Activated T-cell treated with anti-CD3 and anti-CD28 coated beads, Interleukin-2, amount 50 U/mL, for 24 hours (primary cell): ENCODE measurements around the gene ENG.

Experiments used
- DNase-seq: peaks from one replicate; pipeline ENCODE4 v3.0.0-alpha.2; 2020
- H3K27ac Mint-ChIP-seq: 2 replicates; pipeline ENCODE4 v1.8.0; 2020; ENCODE audit warnings: mild to moderate bottlenecking, mixed read lengths
- H3K27me3 Mint-ChIP-seq: 2 replicates; pipeline ENCODE4 v1.8.0; 2020; ENCODE audit warnings: mixed read lengths
- H3K36me3 Mint-ChIP-seq: 2 replicates; pipeline ENCODE4 v1.8.0; 2020; ENCODE audit warnings: low read depth, mixed read lengths
- H3K4me1 Mint-ChIP-seq: 2 replicates; pipeline ENCODE4 v1.8.0; 2020; ENCODE audit warnings: low read depth, mixed read lengths
- H3K4me3 Mint-ChIP-seq: 2 replicates; pipeline ENCODE4 v1.8.0; 2020; ENCODE audit warnings: mild to moderate bottlenecking, moderate library complexity, mixed read lengths
- H3K9me3 Mint-ChIP-seq: 2 replicates; pipeline ENCODE4 v1.8.0; 2020; ENCODE audit warnings: mixed read lengths

The ENG gene

GRCh38 chr9:127771570-127772189 is 82.8 kb downstream of the ENG start:
- Mint-ChIP-seq H3K27me3 (no peaks in the 10 kb centered on the region), H3K36me3 (peaks cover 48% of the 10 kb centered on the region), H3K9me3 (no peaks in the 10 kb centered on the region), H3K4me1 (peaks cover 72% of the 10 kb centered on the region), H3K27ac (peak overlapping the region; percentile 93), H3K4me3 (peak overlapping the region; percentile 89)
- DNase-seq, result no peak

GRCh38 chr9:127770905-127771569 is 83.4 kb downstream of the ENG start:
- H3K27me3 Mint-ChIP-seq, result no peaks in the 10 kb centered on the region
- H3K9me3 Mint-ChIP-seq, result no peaks in the 10 kb centered on the region
- H3K4me3 Mint-ChIP-seq, result peak overlapping the region; percentile 89
- DNase-seq, result peak; percentile 98
- peaks cover 48% of the 10 kb centered on the region for H3K36me3 Mint-ChIP-seq
- peak overlapping the region; percentile 93 for H3K27ac Mint-ChIP-seq
- H3K4me1 Mint-ChIP-seq, result peaks cover 70% of the 10 kb centered on the region

- Mint-ChIP-seq H3K9me3 (no peaks in the 10 kb centered on the region), H3K36me3 (peaks cover 48% of the 10 kb centered on the region), H3K4me1 (peaks cover 73% of the 10 kb centered on the region), H3K4me3 (peak overlapping the region; percentile 89), H3K27me3 (no peaks in the 10 kb centered on the region), H3K27ac (peak overlapping the region; percentile 93)
- no peak for DNase-seq
These were observed 83.9 kb downstream of the ENG start for GRCh38 chr9:127770583-127770904.

DNA sequence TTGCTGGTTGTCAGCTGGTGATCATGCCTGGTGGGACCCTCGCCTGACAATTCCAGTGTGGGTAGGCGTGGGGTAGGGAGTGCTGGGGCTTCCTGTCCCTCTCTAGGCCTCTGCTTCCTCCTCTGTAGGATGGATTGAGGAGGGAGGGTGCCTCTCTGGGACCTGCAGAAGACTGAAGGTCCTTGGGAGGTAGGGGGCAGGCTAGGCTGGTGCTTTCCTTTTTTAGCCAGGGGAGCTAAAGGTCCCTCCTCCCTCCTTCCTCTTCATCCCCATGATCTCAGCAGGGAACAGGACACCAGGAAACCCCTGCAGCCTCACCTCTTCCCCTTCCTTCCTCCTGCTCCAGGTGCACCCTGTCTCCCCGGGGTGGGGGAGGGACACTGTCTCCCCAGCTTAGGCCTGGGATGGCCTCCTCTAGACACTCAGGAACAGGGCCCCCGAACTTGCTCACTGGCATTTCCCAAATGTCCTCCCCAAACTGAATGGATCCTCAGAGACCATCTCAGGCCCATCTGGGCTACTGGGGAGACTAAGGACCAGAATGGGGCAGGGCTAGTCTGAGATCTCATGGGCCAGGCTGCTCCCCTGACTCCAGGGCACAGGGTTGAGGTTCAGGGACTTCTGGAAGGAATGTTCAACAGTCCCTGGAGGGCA is 84.4 kb downstream of the ENG start:
- Mint-ChIP-seq H3K4me3 (peak overlapping the region; percentile 89), H3K36me3 (peaks cover 53% of the 10 kb centered on the region), H3K27me3 (no peaks in the 10 kb centered on the region), H3K27ac (peak overlapping the region; percentile 93), H3K9me3 (no peaks in the 10 kb centered on the region), H3K4me1 (peaks cover 76% of the 10 kb centered on the region)
- no peak for DNase-seq

- Mint-ChIP-seq H3K4me3 (no peak overlapping the region), H3K27ac (peak overlapping the region; percentile 92), H3K4me1 (peaks cover 79% of the 10 kb centered on the region), H3K27me3 (no peaks in the 10 kb centered on the region), H3K36me3 (peaks cover 51% of the 10 kb centered on the region), H3K9me3 (no peaks in the 10 kb centered on the region)
- DNase-seq, result no peak
These were observed 85.4 kb downstream of the ENG start for GRCh38 chr9:127769101-127769500.

DNA sequence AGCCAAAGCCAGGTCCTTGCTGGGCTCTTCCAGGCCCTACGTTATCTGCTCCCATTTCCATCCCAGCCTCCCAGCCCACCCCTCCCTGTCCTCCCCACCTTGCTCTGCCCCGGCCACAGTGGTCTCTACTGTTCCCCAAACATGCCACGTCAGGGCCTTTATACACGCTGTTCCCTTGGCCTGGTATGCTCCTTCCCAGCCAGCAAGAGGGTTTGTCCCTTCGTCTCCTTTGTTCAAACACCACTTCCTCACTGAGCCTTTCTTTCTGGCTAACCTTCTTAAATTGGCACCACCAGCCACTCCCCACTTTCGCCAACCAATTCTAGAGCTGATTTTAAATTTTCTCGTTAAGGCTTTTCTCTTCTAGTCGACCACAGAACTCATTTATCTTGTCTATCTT is 85.8 kb downstream of the ENG start:
- Mint-ChIP-seq H3K27me3 (no peaks in the 10 kb centered on the region), H3K4me3 (peak overlapping the region; percentile 10), H3K27ac (peak overlapping the region; percentile 92), H3K36me3 (peaks cover 48% of the 10 kb centered on the region), H3K4me1 (peaks cover 80% of the 10 kb centered on the region), H3K9me3 (no peaks in the 10 kb centered on the region)
- no peak for DNase-seq

DNA sequence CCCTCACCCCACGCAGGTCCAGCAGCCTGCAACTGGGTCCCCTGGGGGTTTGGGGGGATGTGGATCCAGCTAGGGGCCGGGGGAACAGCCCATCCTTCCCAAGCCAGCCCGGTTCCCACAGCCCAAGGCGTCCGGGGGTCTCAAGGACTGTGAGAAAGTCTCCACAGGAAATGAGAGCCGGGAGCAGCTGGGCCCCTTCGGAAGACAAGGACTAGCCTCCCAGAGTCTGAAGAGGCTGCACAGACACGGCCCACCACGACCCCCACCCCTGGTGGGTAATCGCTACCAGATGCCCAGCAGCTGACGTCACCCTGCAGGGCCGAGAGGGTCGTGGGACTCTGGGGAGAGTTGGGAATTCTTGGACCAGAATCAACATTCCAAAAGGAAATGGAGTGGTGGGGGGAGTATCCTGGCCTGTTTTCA is 86.5 kb downstream of the ENG start:
- Mint-ChIP-seq H3K4me3 (no peak overlapping the region), H3K9me3 (no peaks in the 10 kb centered on the region), H3K4me1 (peaks cover 82% of the 10 kb centered on the region), H3K27me3 (no peaks in the 10 kb centered on the region), H3K36me3 (peaks cover 47% of the 10 kb centered on the region), H3K27ac (peak overlapping the region; percentile 92)
- no peak for DNase-seq

- Mint-ChIP-seq H3K27ac (peak overlapping the region; percentile 92), H3K4me1 (peaks cover 85% of the 10 kb centered on the region), H3K36me3 (peaks cover 46% of the 10 kb centered on the region), H3K27me3 (no peaks in the 10 kb centered on the region), H3K4me3 (no peak overlapping the region), H3K9me3 (no peaks in the 10 kb centered on the region)
- no peak for DNase-seq
These were observed 87.0 kb downstream of the ENG start for GRCh38 chr9:127767410-127767809.

DNA sequence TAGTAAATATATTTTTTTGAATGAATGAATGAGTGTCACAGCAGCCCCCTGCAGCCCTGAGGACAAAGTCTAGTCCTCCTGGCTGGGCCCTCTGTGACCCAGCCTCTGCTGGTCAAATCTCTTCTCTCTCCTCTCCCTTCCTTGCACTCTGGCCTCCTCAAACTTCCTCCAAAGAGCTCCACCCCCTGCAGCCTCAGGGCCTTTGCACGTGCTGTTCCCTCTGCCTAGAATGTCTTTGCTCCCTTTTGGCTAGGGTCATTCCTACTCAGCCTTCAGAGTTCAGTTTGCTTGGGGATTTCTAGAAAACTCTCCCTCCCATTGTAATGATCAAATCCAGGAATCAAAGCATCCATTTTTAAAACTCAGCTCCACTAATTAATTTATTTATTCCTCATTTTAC is 89.0 kb downstream of the ENG start:
- Mint-ChIP-seq H3K27ac (peak overlapping the region; percentile 72), H3K4me1 (peaks cover 75% of the 10 kb centered on the region), H3K4me3 (no peak overlapping the region), H3K27me3 (no peaks in the 10 kb centered on the region), H3K9me3 (no peaks in the 10 kb centered on the region), H3K36me3 (peaks cover 48% of the 10 kb centered on the region)
- no peak for DNase-seq
